ENCODE measurements around the gene CYP4B1.

CYP4B1 gene

GRCh38 chr1:46805755-46806154 lies 6.9 kb downstream of the CYP4B1 start:
- Histone ChIP-seq H3K27me3 (no peaks in the 10 kb centered on the region), H3K4me3 (ENCODE audit: low read depth, low read length) (no peak overlapping the region), H3K4me1 (no peaks in the 10 kb centered on the region), H3K9me3 (no peaks in the 10 kb centered on the region), H3K36me3 (no peaks in the 10 kb centered on the region)
- DNase-seq, result no peak
- TF ChIP-seq CTCF (IDR thresholded peaks at IDR 0.05; ENCODE audit: low read depth, low read length), result no peak

GRCh38 chr1:46806196-46807020 lies 7.6 kb downstream of the CYP4B1 start:
- TF ChIP-seq CTCF (IDR thresholded peaks at IDR 0.05; ENCODE audit: low read depth, low read length), result no peak
- H3K4me3 ChIP-seq (ENCODE audit: low read depth, low read length), result no peak overlapping the region
- H3K9me3 ChIP-seq, result no peaks in the 10 kb centered on the region
- DNase-seq, result no peak
- H3K36me3 ChIP-seq, result no peaks in the 10 kb centered on the region
- H3K4me1 ChIP-seq, result no peaks in the 10 kb centered on the region
- no peaks in the 10 kb centered on the region for H3K27me3 ChIP-seq

GRCh38 chr1:46807046-46807972 lies 8.5 kb downstream of the CYP4B1 start:
- Histone ChIP-seq H3K4me1 (no peaks in the 10 kb centered on the region), H3K9me3 (no peaks in the 10 kb centered on the region), H3K36me3 (no peaks in the 10 kb centered on the region), H3K4me3 (ENCODE audit: low read depth, low read length) (no peak overlapping the region), H3K27me3 (no peaks in the 10 kb centered on the region)
- TF ChIP-seq CTCF (IDR thresholded peaks at IDR 0.05; ENCODE audit: low read depth, low read length), result no peak
- DNase-seq, result no peak

- TF ChIP-seq CTCF (IDR thresholded peaks at IDR 0.05; ENCODE audit: low read depth, low read length), result no peak
- Histone ChIP-seq H3K9me3 (no peaks in the 10 kb centered on the region), H3K36me3 (no peaks in the 10 kb centered on the region), H3K4me3 (ENCODE audit: low read depth, low read length) (no peak overlapping the region), H3K4me1 (no peaks in the 10 kb centered on the region), H3K27me3 (no peaks in the 10 kb centered on the region)
- DNase-seq, result no peak
These were observed 10.2 kb downstream of the CYP4B1 start for GRCh38 chr1:46809071-46809470.

DNA sequence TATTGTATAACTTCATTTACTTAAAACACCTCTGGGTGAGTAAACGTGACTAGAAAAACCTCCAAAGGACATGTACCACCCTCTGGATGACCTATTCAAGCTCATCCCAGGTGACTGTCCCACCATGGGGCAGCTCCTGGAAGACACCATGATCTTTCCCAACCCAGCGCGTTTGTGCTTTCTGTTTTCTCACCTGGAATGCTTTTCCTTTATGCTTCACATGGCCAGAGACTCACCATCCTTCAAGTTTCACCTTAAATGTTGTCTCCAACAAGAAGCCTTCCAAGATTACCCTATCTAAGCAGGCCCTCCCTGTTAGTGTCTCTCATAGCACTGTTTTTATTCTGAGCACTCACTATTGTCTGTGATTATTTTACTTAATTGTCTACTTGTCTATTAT lies 11.1 kb downstream of the CYP4B1 start:
- TF ChIP-seq CTCF (IDR thresholded peaks at IDR 0.05; ENCODE audit: low read depth, low read length), result no peak
- Histone ChIP-seq H3K4me1 (no peaks in the 10 kb centered on the region), H3K9me3 (no peaks in the 10 kb centered on the region), H3K36me3 (no peaks in the 10 kb centered on the region), H3K27me3 (no peaks in the 10 kb centered on the region), H3K4me3 (ENCODE audit: low read depth, low read length) (no peak overlapping the region)
- DNase-seq, result no peak
